Activated CD4-positive, alpha-beta T cell treated with anti-CD3 and anti-CD28 coated beads, Interleukin-2, amount 10 ng/mL, durations not matched to agents 7 days and 5 days (primary cell): ENCODE measurements around the gene SMAP2. TPM values are rescaled to one million over a fixed set of nuclear protein-coding genes. Genes with fewer than 3 reads are reported as not detected.

Source experiments
- CTCF ChIA-PET: fragments of 350-600 bp; sonication (Branson Sonifier 250); formaldehyde crosslinking; loops from one replicate; lab custom pipeline; 2021; ENCODE audit warnings: antibody characterized with exemption; lab: Charles Lee
- POLR2A ChIA-PET: fragments of 350-600 bp; sonication (Branson Sonifier 250); formaldehyde crosslinking; loops from one replicate; lab custom pipeline; 2021; ENCODE audit warnings: antibody characterized with exemption; lab: Charles Lee
- DNase-seq: peaks from one replicate; pipeline ENCODE4 v3.0.0-alpha.2; 2020
- H3K27ac Mint-ChIP-seq: one replicate; pipeline ENCODE4 v1.8.0; 2021; ENCODE audit warnings: mild to moderate bottlenecking, moderate library complexity, mixed read lengths
- H3K27me3 Mint-ChIP-seq: one replicate; pipeline ENCODE4 v1.8.0; 2021; ENCODE audit warnings: mixed read lengths
- H3K36me3 Mint-ChIP-seq: one replicate; pipeline ENCODE4 v1.8.0; 2021; ENCODE audit warnings: low read depth, mixed read lengths
- H3K4me1 Mint-ChIP-seq: one replicate; pipeline ENCODE4 v1.8.0; 2021; ENCODE audit warnings: mixed read lengths
- H3K4me3 Mint-ChIP-seq: one replicate; pipeline ENCODE4 v1.8.0; 2021; ENCODE audit warnings: mild to moderate bottlenecking, moderate library complexity, mixed read lengths
- H3K9me3 Mint-ChIP-seq: one replicate; pipeline ENCODE4 v1.8.0; 2021; ENCODE audit warnings: mixed read lengths
- total RNA-seq, 2 experiments: library from RNA; stranded (reverse); gene quantifications; one replicate each; pipeline ENCODE4 v1.2.3, GENCODE V29; 2021

Gene SMAP2
- total RNA-seq, 2 experiments from 2014 or later, result 115 to 140 TPM

GRCh38 chr1:40379785-40380452 lies 6.4 kb downstream of the SMAP2 start:
- Mint-ChIP-seq H3K4me1 (peaks cover 91% of the 10 kb centered on the region), H3K9me3 (no peaks in the 10 kb centered on the region), H3K27me3 (no peaks in the 10 kb centered on the region), H3K36me3 (peaks cover 62% of the 10 kb centered on the region), H3K27ac (peak overlapping the region; percentile 99), H3K4me3 (peak overlapping the region; percentile 65)
- no peak for DNase-seq
- POLR2A ChIA-PET, result no interaction called here
- CTCF ChIA-PET, result interaction anchor here (0.6 to 2.9 kb wide), 3 partner anchors 12 to 84 kb away, joined by 3 to 12 read pairs (median 11); no protein-coding TSS in a partner anchor

DNA sequence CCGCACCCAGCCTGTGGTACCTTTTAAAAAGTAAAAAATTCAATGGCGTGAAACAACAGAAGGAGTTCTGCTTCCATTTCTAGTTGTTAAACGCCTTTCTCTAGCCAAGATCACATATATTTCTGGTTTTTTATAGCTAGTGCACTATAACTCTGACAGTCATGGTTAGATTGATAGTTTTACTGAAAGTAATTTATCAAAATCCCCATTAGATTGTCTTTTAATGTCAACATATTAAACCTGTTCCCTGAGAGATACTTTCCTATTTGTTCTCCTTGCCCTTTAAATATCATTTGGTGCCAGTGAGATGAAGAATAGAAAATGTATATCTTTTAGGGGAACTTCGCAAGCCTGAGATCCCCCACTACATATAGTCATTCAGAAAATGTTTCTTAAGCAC lies 7.3 kb downstream of the SMAP2 start:
- H3K4me1 Mint-ChIP-seq, result peaks cover 95% of the 10 kb centered on the region
- H3K27ac Mint-ChIP-seq, result peak overlapping the region; percentile 99
- H3K27me3 Mint-ChIP-seq, result no peaks in the 10 kb centered on the region
- no peak for DNase-seq
- CTCF ChIA-PET, result interaction anchor here (1.1 to 2.9 kb wide), 4 partner anchors 11 to 42 kb away, joined by 3 to 12 read pairs (median 8); no protein-coding TSS in a partner anchor
- POLR2A ChIA-PET, result interaction anchor here (0.6 kb wide), 1 partner anchor 511 kb away, joined by 3 read pairs; no protein-coding TSS in a partner anchor
- H3K36me3 Mint-ChIP-seq, result peaks cover 60% of the 10 kb centered on the region
- H3K9me3 Mint-ChIP-seq, result no peaks in the 10 kb centered on the region
- peak overlapping the region; percentile 65 for H3K4me3 Mint-ChIP-seq

DNA sequence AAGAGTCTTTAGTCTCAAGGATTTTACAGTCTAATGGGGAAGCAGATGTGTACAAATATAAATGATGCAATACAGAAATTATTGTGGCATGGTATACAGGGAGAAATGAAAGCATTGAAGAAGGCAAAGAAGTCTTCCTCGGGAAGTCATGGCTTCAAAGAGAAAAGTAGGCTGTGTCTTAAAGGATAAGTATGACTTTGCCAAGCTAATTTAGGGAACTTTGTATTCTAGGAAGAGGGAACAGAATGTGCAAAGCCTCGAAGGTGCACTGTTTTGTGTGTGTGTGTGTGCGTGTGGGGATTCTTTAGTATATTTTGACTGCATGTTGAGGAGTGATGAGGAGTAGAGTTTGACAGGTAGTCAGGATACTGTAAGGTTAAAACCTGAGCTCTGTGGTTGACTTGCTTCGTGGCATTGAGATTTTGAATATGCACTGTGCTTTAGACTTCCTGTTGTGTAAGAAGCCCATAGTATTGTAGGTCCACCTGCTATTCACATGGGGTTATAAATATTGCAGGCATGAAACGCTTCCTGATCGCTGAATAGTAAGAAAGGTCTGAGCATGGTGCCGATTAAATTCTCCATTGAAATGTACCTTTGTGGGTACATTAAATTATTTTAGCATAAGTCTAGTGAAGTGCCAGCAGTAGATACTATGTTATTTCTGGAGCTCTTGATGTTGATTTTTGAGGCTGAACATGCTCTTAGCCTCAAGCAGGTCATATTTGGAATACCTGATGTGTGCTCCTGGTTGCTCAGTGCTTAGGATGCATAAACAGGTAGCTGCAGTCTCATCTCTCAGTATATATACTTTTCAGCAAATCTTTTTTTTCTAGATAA lies 8.0 kb downstream of the SMAP2 start:
- Mint-ChIP-seq H3K27ac (peak overlapping the region; percentile 99), H3K9me3 (no peaks in the 10 kb centered on the region), H3K4me1 (peaks cover 96% of the 10 kb centered on the region), H3K27me3 (no peaks in the 10 kb centered on the region), H3K4me3 (peak overlapping the region; percentile 65), H3K36me3 (peaks cover 58% of the 10 kb centered on the region)
- DNase-seq, result peak; percentile 56
- ChIA-PET POLR2A (interaction anchor here (0.6 kb wide), 2 partner anchors 12 to 511 kb away, joined by 3 read pairs; no protein-coding TSS in a partner anchor), CTCF (interaction anchor here (0.9 to 6.0 kb wide), 6 partner anchors 8 to 43 kb away, joined by 3 to 44 read pairs (median 8); partner anchors contain the start of gene SMAP2)

DNA sequence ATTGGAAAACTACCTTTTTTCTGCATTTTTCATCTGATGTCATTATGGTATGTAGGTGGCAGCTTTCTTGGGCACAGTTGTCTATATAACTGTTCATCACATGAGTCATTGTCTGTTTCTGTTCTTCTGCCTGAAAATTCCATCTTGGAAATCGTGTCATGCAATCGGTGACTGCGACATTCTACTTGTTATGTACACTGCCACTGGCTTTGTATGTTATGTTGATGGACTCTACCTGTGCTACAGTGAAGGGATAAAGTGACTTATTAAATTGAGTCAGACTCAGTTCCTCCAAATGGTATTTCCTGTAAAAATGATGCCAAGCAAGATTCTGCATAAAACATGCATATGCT lies 8.6 kb downstream of the SMAP2 start:
- Mint-ChIP-seq H3K4me1 (peaks cover 95% of the 10 kb centered on the region), H3K36me3 (peaks cover 55% of the 10 kb centered on the region), H3K9me3 (no peaks in the 10 kb centered on the region), H3K4me3 (peak overlapping the region; percentile 65), H3K27me3 (no peaks in the 10 kb centered on the region), H3K27ac (peak overlapping the region; percentile 99)
- ChIA-PET POLR2A (interaction anchor here (0.6 kb wide), 1 partner anchor 11 kb away, joined by 3 read pairs; no protein-coding TSS in a partner anchor), CTCF (interaction anchor here (0.9 to 6.0 kb wide), 5 partner anchors 8 to 43 kb away, joined by 3 to 44 read pairs (median 11); partner anchors contain the start of gene SMAP2)
- DNase-seq, result no peak

- no peaks in the 10 kb centered on the region for H3K27me3 Mint-ChIP-seq
- ChIA-PET POLR2A (interaction anchor here (0.6 kb wide), 1 partner anchor 11 kb away, joined by 3 read pairs; no protein-coding TSS in a partner anchor), CTCF (interaction anchor here (0.8 to 6.0 kb wide), 6 partner anchors 9 to 238 kb away, joined by 3 to 44 read pairs (median 7); partner anchors contain the start of gene SMAP2)
- peak overlapping the region; percentile 99 for H3K27ac Mint-ChIP-seq
- H3K4me1 Mint-ChIP-seq, result peaks cover 93% of the 10 kb centered on the region
- no peaks in the 10 kb centered on the region for H3K9me3 Mint-ChIP-seq
- DNase-seq, result no peak
- peak overlapping the region; percentile 65 for H3K4me3 Mint-ChIP-seq
- peaks cover 52% of the 10 kb centered on the region for H3K36me3 Mint-ChIP-seq
Observed at GRCh38 chr1:40382601-40383000, 9.1 kb downstream of the SMAP2 start.

- CTCF ChIA-PET, result interaction anchor here (0.8 to 6.0 kb wide), 5 partner anchors 9 to 239 kb away, joined by 3 to 44 read pairs (median 9); partner anchors contain the start of gene SMAP2
- Mint-ChIP-seq H3K27me3 (no peaks in the 10 kb centered on the region), H3K27ac (peak overlapping the region; percentile 99)
Observed at GRCh38 chr1:40383095-40383487, 9.6 kb downstream of the SMAP2 start.

GRCh38 chr1:40383488-40384412 lies 10.2 kb downstream of the SMAP2 start:
- no peak for DNase-seq
- H3K27ac Mint-ChIP-seq, result peak overlapping the region; percentile 99
- H3K27me3 Mint-ChIP-seq, result no peaks in the 10 kb centered on the region
- peaks cover 49% of the 10 kb centered on the region for H3K36me3 Mint-ChIP-seq
- no peaks in the 10 kb centered on the region for H3K9me3 Mint-ChIP-seq
- POLR2A ChIA-PET, result interaction anchor here (0.6 to 0.7 kb wide), 3 partner anchors 41 to 377 kb away, joined by 3 to 9 read pairs (median 3); no protein-coding TSS in a partner anchor
- H3K4me1 Mint-ChIP-seq, result peaks cover 92% of the 10 kb centered on the region
- peak overlapping the region; percentile 78 for H3K4me3 Mint-ChIP-seq
- CTCF ChIA-PET, result interaction anchor here (1.0 to 6.0 kb wide), 6 partner anchors 10 to 231 kb away, joined by 4 to 44 read pairs (median 6); partner anchors contain the start of gene SMAP2

More at GRCh38 chr1:40383095-40383487, 9.6 kb downstream of the SMAP2 start:
- H3K4me3 Mint-ChIP-seq, result peak overlapping the region; percentile 78
- POLR2A ChIA-PET, result no interaction called here
- no peak for DNase-seq
- H3K4me1 Mint-ChIP-seq, result peaks cover 92% of the 10 kb centered on the region
- H3K36me3 Mint-ChIP-seq, result peaks cover 50% of the 10 kb centered on the region
- H3K9me3 Mint-ChIP-seq, result no peaks in the 10 kb centered on the region

GRCh38 chr1:40384413-40384762 lies 10.9 kb downstream of the SMAP2 start:
- DNase-seq, result no peak
- Mint-ChIP-seq H3K36me3 (peaks cover 50% of the 10 kb centered on the region), H3K9me3 (no peaks in the 10 kb centered on the region), H3K27me3 (no peaks in the 10 kb centered on the region), H3K4me3 (peak overlapping the region; percentile 78), H3K4me1 (peaks cover 92% of the 10 kb centered on the region), H3K27ac (peak overlapping the region; percentile 99)
- ChIA-PET CTCF (interaction anchor here (1.0 to 6.0 kb wide), 8 partner anchors 10 to 232 kb away, joined by 4 to 44 read pairs (median 7); partner anchors contain the start of gene SMAP2), POLR2A (interaction anchor here (0.6 to 0.7 kb wide), 3 partner anchors 41 to 378 kb away, joined by 3 to 9 read pairs (median 3); no protein-coding TSS in a partner anchor)

- CTCF ChIA-PET, result interaction anchor here (1.0 to 6.0 kb wide), 12 partner anchors 7 to 232 kb away, joined by 3 to 44 read pairs (median 4); partner anchors contain the start of gene SMAP2
- Mint-ChIP-seq H3K4me1 (peaks cover 92% of the 10 kb centered on the region), H3K4me3 (peak overlapping the region; percentile 78), H3K27me3 (no peaks in the 10 kb centered on the region), H3K9me3 (no peaks in the 10 kb centered on the region), H3K36me3 (peaks cover 51% of the 10 kb centered on the region), H3K27ac (peak overlapping the region; percentile 99)
- POLR2A ChIA-PET, result interaction anchor here (0.5 to 2.2 kb wide), 5 partner anchors 10 to 43 kb away, joined by 3 to 9 read pairs (median 3); partner anchors contain the start of gene SMAP2
- no peak for DNase-seq
Observed at GRCh38 chr1:40384887-40385286, 11.4 kb downstream of the SMAP2 start.

GRCh38 chr1:40385437-40386358 lies 12.2 kb downstream of the SMAP2 start:
- H3K27ac Mint-ChIP-seq, result peak overlapping the region; percentile 99
- ChIA-PET CTCF (interaction anchor here (1.0 to 6.0 kb wide), 15 partner anchors 8 to 233 kb away, joined by 3 to 44 read pairs (median 5); partner anchors contain the start of gene SMAP2), POLR2A (interaction anchor here (0.5 to 2.2 kb wide), 7 partner anchors 11 to 224 kb away, joined by 3 to 9 read pairs (median 3); partner anchors contain the start of genes RLF and SMAP2)
- H3K4me3 Mint-ChIP-seq, result peak overlapping the region; percentile 78
- peaks cover 56% of the 10 kb centered on the region for H3K36me3 Mint-ChIP-seq
- H3K9me3 Mint-ChIP-seq, result no peaks in the 10 kb centered on the region
- H3K27me3 Mint-ChIP-seq, result no peaks in the 10 kb centered on the region
- H3K4me1 Mint-ChIP-seq, result peaks cover 92% of the 10 kb centered on the region
- DNase-seq, result peak; percentile 83
